BE2C (cell line): ENCODE measurements around the gene AZIN2.
A peak's percentile ranks its signal among the peaks of the same experiment; 100 is the strongest.
"Not testable (repeated sequence)": the region's sequence is repeated elsewhere in the genome, so short reads cannot be mapped to it uniquely, and the experiment has no call there.

Source experiments
- DNase-seq: peaks from one replicate; pipeline ENCODE4 v3.0.0-alpha.2; 2020
- H3K27me3 ChIP-seq: fragments of 250-450 bp; sonication (Bioruptor Pico); 2 replicates; pipeline ENCODE4 v1.5.1; 2020; ENCODE audit warnings: mild to moderate bottlenecking
- H3K36me3 ChIP-seq: fragments of 250-450 bp; sonication (Bioruptor Pico); 2 replicates; pipeline ENCODE4 v1.5.1; 2020; ENCODE audit warnings: mild to moderate bottlenecking
- H3K4me1 ChIP-seq: fragments of 250-450 bp; sonication (Bioruptor Pico); 2 replicates; pipeline ENCODE4 v1.5.1; 2020
- H3K4me3 ChIP-seq: 2 replicates; pipeline ENCODE4 v1.5.1; 2011; ENCODE audit warnings: low read depth, low read length
- H3K9me3 ChIP-seq: fragments of 250-450 bp; sonication (Bioruptor Pico); 2 replicates; pipeline ENCODE4 v1.5.1; 2020
- CTCF ChIP-seq: IDR thresholded peaks from 2 replicates; pipeline ENCODE4 v1.5.1; 2012; ENCODE audit warnings: mild to moderate bottlenecking, low read depth, low read length

AZIN2 gene

DNA sequence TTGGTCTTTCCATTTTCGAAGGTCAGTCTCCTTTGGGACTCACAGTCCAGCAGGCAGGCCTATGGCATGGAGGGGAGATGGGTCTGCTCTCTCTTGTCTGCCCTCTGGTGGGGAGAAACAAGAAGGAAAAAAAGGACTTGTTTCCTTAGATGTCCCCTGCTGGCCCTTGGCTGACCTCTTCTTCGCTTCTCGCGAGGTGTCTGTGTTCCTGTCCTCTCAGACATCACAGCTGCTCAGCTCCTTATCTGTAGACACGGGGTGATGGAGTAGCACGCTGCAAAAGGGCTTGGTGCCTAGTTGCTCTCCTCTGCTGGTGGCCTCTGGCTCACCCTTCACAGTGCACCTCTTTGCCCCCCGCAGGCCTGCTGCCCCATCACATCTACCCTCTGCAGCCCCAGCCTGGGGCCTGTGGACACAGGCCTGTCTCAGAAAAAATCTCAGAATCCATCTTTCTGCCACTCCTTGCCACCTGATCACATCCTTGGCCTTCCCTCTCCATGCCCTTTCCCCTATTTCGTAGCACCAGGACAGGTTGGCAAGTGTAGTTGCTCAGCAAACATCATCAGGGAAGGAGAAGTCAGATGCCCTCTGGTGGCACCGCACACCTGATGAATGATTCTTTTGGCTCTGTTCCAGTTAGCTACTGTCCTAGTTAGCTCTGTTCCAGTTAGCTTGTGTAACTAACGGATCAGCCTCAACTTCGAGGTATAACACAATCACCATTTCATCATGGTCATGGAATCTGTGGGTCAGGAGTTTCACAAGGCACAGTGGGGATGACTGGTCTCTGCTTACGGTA lies 25.5 kb upstream of the AZIN2 start:
- DNase-seq = peak; percentile 54
- no peaks in the 10 kb centered on the region for H3K9me3 ChIP-seq
- H3K4me1 ChIP-seq = no peaks in the 10 kb centered on the region
- H3K4me3 ChIP-seq = no peak overlapping the region
- peak; percentile 70 for TF ChIP-seq CTCF
- no peaks in the 10 kb centered on the region for H3K36me3 ChIP-seq
- H3K27me3 ChIP-seq = no peaks in the 10 kb centered on the region

DNA sequence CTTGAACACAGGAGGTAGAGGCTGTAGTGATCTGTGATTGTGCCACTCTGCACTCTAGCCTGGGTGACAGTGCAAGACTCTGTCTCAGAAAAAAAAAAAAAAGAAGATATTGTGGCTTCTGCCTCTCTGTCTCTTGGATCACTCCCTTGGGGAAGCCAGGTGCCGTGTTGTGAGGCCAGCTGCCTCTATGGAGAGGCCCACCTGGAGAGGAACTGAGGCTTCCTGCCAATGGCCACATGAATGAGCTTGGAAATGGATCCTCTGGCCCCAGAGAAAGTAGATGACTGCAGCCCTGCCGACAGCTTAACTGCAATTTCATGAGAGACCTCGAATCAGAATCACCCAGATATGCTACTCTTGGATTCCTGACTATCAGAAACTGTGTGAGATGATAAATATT lies 24.5 kb upstream of the AZIN2 start:
- no peak for DNase-seq

GRCh38 chr1:33057095-33057494 lies 23.9 kb upstream of the AZIN2 start:
- Histone ChIP-seq H3K36me3 (no peaks in the 10 kb centered on the region), H3K9me3 (no peaks in the 10 kb centered on the region), H3K27me3 (no peaks in the 10 kb centered on the region), H3K4me3 (no peak overlapping the region), H3K4me1 (no peaks in the 10 kb centered on the region)
- TF ChIP-seq CTCF = no peak
- DNase-seq = no peak

More for the DNA sequence above, 24.5 kb upstream of the AZIN2 start:
- Histone ChIP-seq H3K4me1 (no peaks in the 10 kb centered on the region), H3K36me3 (no peaks in the 10 kb centered on the region), H3K27me3 (no peaks in the 10 kb centered on the region), H3K4me3 (no peak overlapping the region), H3K9me3 (no peaks in the 10 kb centered on the region)
- no peak for TF ChIP-seq CTCF

GRCh38 chr1:33060579-33061083 lies 20.3 kb upstream of the AZIN2 start:
- no peak for TF ChIP-seq CTCF
- Histone ChIP-seq H3K36me3 (no peaks in the 10 kb centered on the region), H3K27me3 (no peaks in the 10 kb centered on the region), H3K4me1 (no peaks in the 10 kb centered on the region), H3K4me3 (no peak overlapping the region), H3K9me3 (no peaks in the 10 kb centered on the region)
- DNase-seq = no peak

DNA sequence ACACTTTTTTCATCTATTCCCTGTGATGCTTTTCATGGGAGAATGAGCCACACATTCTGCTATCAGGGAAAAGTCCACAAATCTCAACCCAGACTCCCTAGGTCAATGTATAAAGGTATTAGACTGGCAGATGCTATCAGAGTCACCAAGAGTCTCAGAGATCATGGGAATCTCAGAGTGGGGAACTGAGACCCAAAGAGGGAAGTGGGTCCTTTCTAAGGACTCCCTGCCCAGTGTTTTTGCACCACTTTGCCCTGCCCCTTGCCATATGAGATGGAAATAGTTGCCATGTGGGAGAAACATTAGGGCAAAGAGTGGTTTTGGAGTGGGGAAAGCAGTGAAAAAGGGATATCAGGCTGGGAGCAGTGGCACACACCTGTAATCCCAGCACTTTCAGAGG lies 19.1 kb upstream of the AZIN2 start:
- no peak for TF ChIP-seq CTCF
- H3K27me3 ChIP-seq = no peaks in the 10 kb centered on the region
- no peak overlapping the region for H3K4me3 ChIP-seq
- H3K9me3 ChIP-seq = no peaks in the 10 kb centered on the region
- no peaks in the 10 kb centered on the region for H3K36me3 ChIP-seq
- H3K4me1 ChIP-seq = no peaks in the 10 kb centered on the region
- no peak for DNase-seq

GRCh38 chr1:33064284-33064683 lies 16.7 kb upstream of the AZIN2 start:
- DNase-seq, H3K4me3 ChIP-seq: not testable (repeated sequence)

More at GRCh38 chr1:33064284-33064683, 16.7 kb upstream of the AZIN2 start:
- H3K4me1 ChIP-seq, H3K36me3 ChIP-seq, H3K9me3 ChIP-seq, H3K27me3 ChIP-seq: not testable (repeated sequence)
